Sigmoid colon (tissue), 7 donors: ENCODE results near the gene THOC2. TPM values are rescaled to one million over a fixed set of nuclear protein-coding genes. Genes with fewer than 3 reads are reported as not detected.
"Not testable (repeated sequence)": the region's sequence is repeated elsewhere in the genome, so short reads cannot be mapped to it uniquely, and the experiment has no call there.

Experiments used
- DNase-seq: peaks from one replicate; pipeline ENCODE4 v3.0.0-alpha.2; 2019
- H3K27ac ChIP-seq, 4 donors: fragments of 200-600 bp; sonication (generic); one replicate each; pipeline ENCODE4 v1.5.1; 2016 to 2019; ENCODE audit warnings: mild to moderate bottlenecking in 1 of 4
- H3K27me3 ChIP-seq, 3 donors: fragments of 200-600 bp; sonication (generic); one replicate each; pipeline ENCODE4 v1.5.1; 2019; ENCODE audit warnings: mild to moderate bottlenecking in 1 of 3
- H3K36me3 ChIP-seq, 4 donors: fragments of 200-600 bp; sonication (generic); one replicate each; pipeline ENCODE4 v1.5.1; 2016 to 2019
- H3K4me1 ChIP-seq, 4 donors: fragments of 200-600 bp; sonication (generic); one replicate each; pipeline ENCODE4 v1.5.1; 2017 to 2019
- H3K4me3 ChIP-seq, 4 donors: fragments of 200-600 bp; sonication (generic); one replicate each; pipeline ENCODE4 v1.5.1; 2017 to 2019; ENCODE audit warnings: mild to moderate bottlenecking in 2 of 4, moderate library complexity in 1 of 4
- H3K9me3 ChIP-seq, 4 donors: fragments of 200-600 bp in 3 of 4; sonication (generic) in 3 of 4; one replicate each; pipeline versions ENCODE4 v1.5.1 to v1.6.1; 2013 to 2019
- CTCF ChIP-seq, 4 experiments: fragments of 450-650 bp in 3 of 4; fragments of 200-600 bp in 1 of 4; IDR thresholded peaks; one replicate each; pipeline ENCODE4 v1.5.1; 2016 to 2019; ENCODE audit warnings: antibody characterized with exemption in 4 of 4, mild to moderate bottlenecking in 3 of 4, moderate library complexity in 2 of 4
- EP300 ChIP-seq, 4 donors: sonication (generic); formaldehyde crosslinking; IDR thresholded peaks; one replicate each; pipeline ENCODE4 v1.6.1; 2017; ENCODE audit warnings: antibody characterized with exemption in 4 of 4
- POLR2A ChIP-seq, 2 donors: fragments of 450-650 bp; IDR thresholded peaks; one replicate each; pipeline ENCODE4 v1.6.1; 2016; ENCODE audit warnings: antibody characterized with exemption in 2 of 2, mild to moderate bottlenecking in 2 of 2, moderate library complexity in 2 of 2
- POLR2AphosphoS5 ChIP-seq, 4 donors: sonication (generic); formaldehyde crosslinking; IDR thresholded peaks; one replicate each; pipeline ENCODE4 v1.6.1; 2017; ENCODE audit warnings: antibody characterized with exemption in 4 of 4
- WGBS, 2 donors: extraction: QIAGEN DNeasy Blood & Tissue Kit; methylation state at CpG; one replicate each; pipeline ENCODE4 v1.1.7; 2013; 5-methylcytosine and 5-hydroxymethylcytosine counted together
- intact Hi-C: fragments of 100-400 bp; cut with DNase I; formaldehyde crosslinking; loops from one replicate; pipeline ENCODE4 v1.15.1; 2023
- polyA plus RNA-seq, 3 donors: library from polyadenylated mRNA; stranded (reverse); fragments of 200-250 nt; gene quantifications; one replicate each; pipeline ENCODE4 v1.2.3, GENCODE V29; 2013
- total RNA-seq, 4 donors: library from RNA; depleted of rRNA; stranded (reverse); fragments of >200 nt; gene quantifications; one replicate each; pipeline ENCODE4 v1.1.0, GENCODE V29; 2016
- donor health status: healthy with polysubstance abuse.
- donor health status: Bipolar disorder and iron deficiency.
- donor health status: healthy.

THOC2 gene
- total and polyA plus RNA-seq, 7 donors: 17.4 to 126 (median 85.6) TPM

- DNase-seq: no peak
- H3K4me3 ChIP-seq: no peak overlapping the region
- intact Hi-C loops: no loop called here
- no peaks in the 10 kb centered on the region for H3K27me3 ChIP-seq
- 52 to 81% methylated on average over 3 of the region's 3 CpGs for WGBS, 2 donors
- H3K4me1 ChIP-seq: no peaks in the 10 kb centered on the region
- H3K36me3 ChIP-seq: no peaks in the 10 kb centered on the region
- no peak for TF ChIP-seq CTCF (IDR thresholded peaks at IDR 0.05)
- TF ChIP-seq POLR2AphosphoS5 (IDR thresholded peaks at IDR 0.05): no peak
- TF ChIP-seq EP300 (IDR thresholded peaks at IDR 0.05): no peak
- TF ChIP-seq POLR2A (IDR thresholded peaks at IDR 0.05): no peak
- no peaks in the 10 kb centered on the region for H3K9me3 ChIP-seq
- H3K27ac ChIP-seq: no peak overlapping the region
These were observed 144.1 kb downstream of the THOC2 start for GRCh38 chrX:123588723-123589122.

GRCh38 chrX:123581586-123581985 is 151.3 kb downstream of the THOC2 start:
- Histone ChIP-seq H3K27ac (no peak overlapping the region), H3K9me3 (no peaks in the 10 kb centered on the region), H3K4me3 (no peak overlapping the region), H3K36me3 (no peaks in the 10 kb centered on the region), H3K4me1 (no peaks in the 10 kb centered on the region), H3K27me3 (no peaks in the 10 kb centered on the region)
- TF ChIP-seq POLR2A (IDR thresholded peaks at IDR 0.05) (no peak), EP300 (IDR thresholded peaks at IDR 0.05) (no peak), POLR2AphosphoS5 (IDR thresholded peaks at IDR 0.05) (no peak), CTCF (IDR thresholded peaks at IDR 0.05) (no peak)
- 55 to 68% methylated on average over 1 of the region's 1 CpG for WGBS, 2 donors
- no peak for DNase-seq
- intact Hi-C loops: no loop called here

- Histone ChIP-seq H3K4me3 (no peak overlapping the region), H3K4me1 (no peaks in the 10 kb centered on the region), H3K27me3 (no peaks in the 10 kb centered on the region), H3K36me3 (no peaks in the 10 kb centered on the region), H3K27ac (no peak overlapping the region), H3K9me3 (no peaks in the 10 kb centered on the region)
- DNase-seq: no peak
- TF ChIP-seq POLR2AphosphoS5 (IDR thresholded peaks at IDR 0.05) (no peak), CTCF (IDR thresholded peaks at IDR 0.05) (no peak), POLR2A (IDR thresholded peaks at IDR 0.05) (no peak), EP300 (IDR thresholded peaks at IDR 0.05) (no peak)
- WGBS, 2 donors: 73 to 79% methylated on average over 1 of the region's 1 CpG
- intact Hi-C loops: no loop called here
These were observed 152.1 kb downstream of the THOC2 start for GRCh38 chrX:123580792-123581191.

GRCh38 chrX:123574027-123574426 is 158.8 kb downstream of the THOC2 start:
- WGBS, 2 donors: 77 to 88% methylated on average over 5 of the region's 5 CpGs
- DNase-seq, H3K4me1 ChIP-seq, H3K27ac ChIP-seq, H3K9me3 ChIP-seq, H3K27me3 ChIP-seq, H3K36me3 ChIP-seq, H3K4me3 ChIP-seq, intact Hi-C loops: not testable (repeated sequence)

- Histone ChIP-seq H3K36me3 (no peaks in the 10 kb centered on the region), H3K4me1 (no peaks in the 10 kb centered on the region), H3K9me3 (no peaks in the 10 kb centered on the region), H3K4me3 (no peak overlapping the region), H3K27ac (no peak overlapping the region), H3K27me3 (no peaks in the 10 kb centered on the region)
- TF ChIP-seq CTCF (IDR thresholded peaks at IDR 0.05) (no peak), POLR2AphosphoS5 (IDR thresholded peaks at IDR 0.05) (no peak), EP300 (IDR thresholded peaks at IDR 0.05) (no peak)
- no peak for DNase-seq
- intact Hi-C loops: no loop called here
- 68 to 79% methylated on average over 3 of the region's 3 CpGs for WGBS, 2 donors
These were observed 162.8 kb downstream of the THOC2 start for GRCh38 chrX:123570011-123570590.
